ENCODE data around the gene EIF4H.
"Not testable (repeated sequence)": the region's sequence is repeated elsewhere in the genome, so short reads cannot be mapped to it uniquely, and the experiment has no call there.

Gene EIF4H

GRCh38 chr7:74224907-74225306 lies 50.8 kb downstream of the EIF4H start:
- DNase-seq (ENCODE audit: low read depth), result not testable (repeated sequence)

GRCh38 chr7:74225400-74225799 lies 51.2 kb downstream of the EIF4H start:
- no peak for DNase-seq (ENCODE audit: low read depth)

GRCh38 chr7:74226633-74227032 lies 52.5 kb downstream of the EIF4H start:
- DNase-seq (ENCODE audit: low read depth), result no peak

GRCh38 chr7:74228951-74229900 lies 55.1 kb downstream of the EIF4H start:
- no peak for DNase-seq (ENCODE audit: low read depth)

- DNase-seq (ENCODE audit: low read depth), result no peak
Measured at GRCh38 chr7:74230446-74231231, 56.5 kb downstream of the EIF4H start.

DNA sequence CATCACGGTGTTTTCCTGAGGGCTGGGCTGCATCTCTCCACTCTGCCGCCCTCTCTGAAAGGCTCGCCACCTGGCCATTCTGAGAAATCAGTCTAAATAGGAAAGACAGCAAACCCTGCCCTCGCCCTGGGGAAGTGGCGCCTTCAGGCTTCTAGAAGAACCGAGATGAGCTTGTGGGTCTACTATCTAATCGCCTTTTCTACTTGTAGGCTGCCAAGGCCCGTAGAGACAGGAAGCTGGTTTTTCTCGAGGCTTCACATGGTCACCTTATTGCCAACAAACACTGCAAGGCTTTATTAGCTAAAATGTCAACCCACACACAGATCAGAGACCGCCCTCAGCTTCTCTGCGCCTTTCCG lies 57.1 kb downstream of the EIF4H start:
- no peak for DNase-seq (ENCODE audit: low read depth)

GRCh38 chr7:74233655-74234285 lies 59.6 kb downstream of the EIF4H start:
- no peak for DNase-seq (ENCODE audit: low read depth)

- DNase-seq (ENCODE audit: low read depth), result no peak
Measured at GRCh38 chr7:74235518-74236268, 61.5 kb downstream of the EIF4H start.

- no peak for DNase-seq (ENCODE audit: low read depth)
Measured at GRCh38 chr7:74236284-74236683, 62.1 kb downstream of the EIF4H start.

GRCh38 chr7:74240482-74240881 lies 66.3 kb downstream of the EIF4H start:
- DNase-seq (ENCODE audit: low read depth), result no peak

- no peak for DNase-seq (ENCODE audit: low read depth)
Measured at GRCh38 chr7:74242122-74242443, 67.9 kb downstream of the EIF4H start.

GRCh38 chr7:74246497-74246896 lies 72.3 kb downstream of the EIF4H start:
- no peak for DNase-seq (ENCODE audit: low read depth)

All from T follicular helper cell (primary cell).